GM18505 (cell line): ENCODE data around the gene FGR.
"Not testable (repeated sequence)": the region's sequence is repeated elsewhere in the genome, so short reads cannot be mapped to it uniquely, and the experiment has no call there.

Experiments
- ATAC-seq: cut with Tn5 transposase; IDR thresholded peaks from one replicate; pipeline ENCODE4 v1.9.1; 2021; ENCODE audit not compliant: unreplicated experiment
- POLR2A ChIP-seq: IDR thresholded peaks from 4 replicates; pipeline ENCODE4 v1.6.1; 2011; ENCODE audit warnings: borderline replicate concordance; ENCODE audit not compliant: insufficient read depth, insufficient read length; ENCODE audit errors: extremely low read depth

FGR gene

DNA sequence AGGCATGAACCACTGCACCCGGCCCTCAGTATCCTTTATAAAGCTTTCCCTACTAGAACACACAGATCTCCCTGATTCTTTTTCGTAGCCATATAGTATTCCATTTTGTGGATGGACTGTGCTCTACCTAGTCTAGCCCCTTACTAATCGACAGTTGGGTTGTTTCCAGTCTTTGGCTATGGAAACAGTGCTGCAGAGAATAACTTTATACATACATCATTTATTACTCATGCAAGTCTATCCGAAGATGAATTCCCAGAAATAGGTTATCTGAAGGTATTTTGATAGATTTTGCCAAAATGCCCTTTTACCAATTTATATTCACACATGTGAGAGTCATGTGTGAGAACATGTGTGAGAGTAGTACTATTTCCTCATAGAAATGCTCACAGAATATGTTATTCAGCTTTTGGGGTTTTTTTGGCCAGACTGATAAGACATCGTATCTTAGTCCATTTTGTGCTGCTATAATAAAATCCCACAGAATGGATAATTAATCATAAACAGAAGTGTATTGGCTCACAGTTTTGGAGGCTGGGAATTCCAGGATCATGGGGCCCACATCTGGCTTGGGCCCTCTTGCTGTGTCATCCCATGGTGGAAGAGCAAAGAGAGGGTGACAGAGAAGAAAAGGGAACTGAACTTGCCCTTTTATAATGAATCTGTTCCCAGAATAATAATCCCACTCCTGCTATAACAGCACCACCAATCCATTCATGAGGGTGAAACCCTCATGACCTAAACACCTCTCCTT lies 17.3 kb upstream of the FGR start:
- no peak for TF ChIP-seq POLR2A
- no peak for ATAC-seq

DNA sequence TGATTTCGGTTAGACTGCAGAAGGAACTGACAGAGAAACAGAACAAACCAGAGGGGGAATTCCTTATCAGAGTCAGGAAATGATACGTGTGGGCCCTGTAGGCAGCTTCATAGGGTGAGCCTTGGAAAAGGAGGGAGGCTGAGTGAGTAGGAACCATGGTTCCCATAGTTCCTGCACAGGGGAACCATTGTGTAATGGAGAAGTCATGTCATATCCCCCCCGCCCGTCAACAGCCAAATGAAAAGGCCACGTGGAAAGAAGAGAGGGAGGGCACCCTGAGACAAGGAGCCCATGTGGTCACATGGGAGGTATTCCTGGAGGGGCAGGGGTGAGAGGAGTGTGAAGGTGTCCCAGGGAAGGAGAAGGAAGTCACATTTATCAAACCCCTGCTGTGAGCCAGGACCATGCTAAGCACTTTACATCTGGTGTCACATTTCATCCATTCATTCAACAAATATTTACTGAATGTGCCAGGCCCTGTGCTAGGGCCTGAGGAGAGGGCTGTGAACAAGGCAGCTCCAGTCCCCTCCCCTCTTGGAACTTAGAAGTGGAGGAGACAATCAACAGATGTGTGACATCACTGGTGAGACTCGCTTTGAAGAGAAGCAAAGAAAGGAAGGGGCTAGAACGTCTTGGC lies 15.7 kb upstream of the FGR start:
- no peak for ATAC-seq
- no peak for TF ChIP-seq POLR2A

DNA sequence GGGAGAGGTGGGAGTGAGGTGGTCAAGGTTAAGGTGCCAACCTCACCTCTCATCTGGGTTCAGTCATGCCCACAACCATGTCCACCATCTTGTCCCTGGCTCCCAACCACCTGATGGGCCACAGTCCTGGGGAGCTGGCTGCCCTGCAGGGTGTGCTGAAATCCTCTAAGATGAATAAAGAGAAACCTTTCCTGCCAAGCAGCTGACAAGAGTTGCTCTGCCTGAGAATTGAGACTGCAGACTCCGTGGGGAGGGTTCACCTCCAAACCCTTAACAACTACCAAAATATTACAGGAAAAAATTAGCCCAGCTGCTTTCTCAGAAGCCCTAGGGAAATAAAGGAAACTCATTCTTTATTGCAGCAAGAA lies 15.2 kb upstream of the FGR start:
- no peak for ATAC-seq
- TF ChIP-seq POLR2A, result no peak

DNA sequence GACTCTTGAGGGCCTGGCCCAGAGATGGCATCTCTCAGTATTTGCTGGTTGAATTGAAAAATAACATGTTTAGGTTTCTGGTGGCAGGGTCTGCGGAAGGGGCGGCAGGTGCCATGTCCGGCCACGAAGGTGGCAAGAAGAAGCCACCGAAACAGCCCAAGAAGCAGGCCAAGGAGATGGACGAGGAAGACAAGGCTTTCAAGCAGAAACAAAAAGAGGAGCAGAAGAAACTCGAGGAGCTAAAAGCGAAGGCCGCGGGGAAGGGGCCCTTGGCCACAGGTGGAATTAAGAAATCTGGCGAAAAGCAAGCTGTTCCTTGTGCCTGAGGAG lies 14.3 kb upstream of the FGR start:
- no peak for ATAC-seq

DNA sequence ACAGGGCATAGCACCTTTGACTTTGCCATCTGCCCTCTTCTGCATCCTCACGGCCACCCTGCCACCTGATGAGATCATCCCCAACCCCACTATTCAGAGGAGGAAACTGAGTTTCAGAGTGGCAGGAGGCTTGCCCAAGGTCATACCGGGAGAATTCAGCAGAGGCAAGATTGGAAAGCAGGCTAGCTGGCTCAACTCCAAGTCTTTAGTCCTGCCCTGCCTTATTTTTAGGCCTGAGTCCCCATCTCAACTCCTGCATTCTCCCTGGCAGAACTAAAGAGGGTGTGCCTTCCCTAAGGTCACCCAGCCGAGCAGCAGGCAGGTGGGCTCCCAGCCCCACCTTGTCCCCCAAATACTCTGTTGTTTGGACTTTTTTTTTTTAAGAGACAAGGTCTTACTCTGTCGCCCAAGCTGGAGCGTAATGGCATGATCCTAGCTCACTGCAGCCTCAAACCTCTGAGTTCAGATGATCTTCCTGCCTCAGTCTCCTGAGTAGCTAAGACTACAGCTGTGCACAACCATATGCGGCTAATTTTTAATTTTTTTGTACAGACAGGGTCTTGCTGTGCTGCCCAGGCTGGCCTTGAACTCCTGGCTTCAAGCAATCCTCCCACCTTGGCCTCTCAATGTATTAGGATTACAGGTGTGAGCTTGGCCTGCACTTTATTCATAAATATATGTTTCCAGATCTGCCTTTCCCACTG lies 13.8 kb upstream of the FGR start:
- no peak for TF ChIP-seq POLR2A
- no peak for ATAC-seq

More for the DNA sequence above, 14.3 kb upstream of the FGR start:
- no peak for TF ChIP-seq POLR2A

DNA sequence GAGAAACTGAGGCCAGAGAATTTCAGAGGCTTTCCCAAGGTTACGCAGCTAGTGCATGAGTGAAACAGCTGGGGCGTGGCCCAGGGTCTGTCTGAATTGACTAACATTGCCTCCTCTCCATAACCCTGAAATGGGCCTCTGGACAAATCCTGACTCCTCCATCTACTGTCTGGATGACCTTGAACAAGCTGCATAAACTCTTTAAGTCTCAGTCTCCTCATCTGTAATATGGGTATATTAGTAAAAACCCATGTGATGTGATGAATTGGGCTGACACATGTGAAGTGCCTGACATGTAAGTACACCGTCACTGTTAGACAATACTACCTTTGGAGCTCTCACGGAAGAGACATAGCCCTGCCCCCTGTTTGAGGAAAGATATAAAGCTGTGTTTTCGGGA lies 12.3 kb upstream of the FGR start:
- no peak for ATAC-seq

DNA sequence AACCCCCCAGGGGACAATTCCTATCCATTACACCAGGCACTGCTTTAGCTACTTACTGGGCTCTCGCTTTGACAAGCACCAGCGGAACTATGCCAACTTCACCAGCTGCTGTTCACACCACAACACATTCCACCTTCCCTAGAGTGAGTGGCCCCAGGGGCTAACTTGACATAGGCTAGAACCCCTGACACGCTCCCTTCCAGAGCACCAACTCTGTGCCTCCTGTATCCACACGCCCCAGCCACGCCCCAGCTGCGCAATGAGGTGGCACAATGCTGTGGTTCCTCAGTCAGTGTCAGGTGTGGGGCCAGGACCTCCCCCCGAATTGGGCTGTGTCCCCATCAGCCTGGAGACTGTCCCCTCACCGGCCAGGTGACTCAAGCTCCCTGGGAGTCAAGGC lies 11.7 kb upstream of the FGR start:
- no peak for ATAC-seq
- TF ChIP-seq POLR2A, result no peak

More for the DNA sequence above, 12.3 kb upstream of the FGR start:
- TF ChIP-seq POLR2A, result no peak

DNA sequence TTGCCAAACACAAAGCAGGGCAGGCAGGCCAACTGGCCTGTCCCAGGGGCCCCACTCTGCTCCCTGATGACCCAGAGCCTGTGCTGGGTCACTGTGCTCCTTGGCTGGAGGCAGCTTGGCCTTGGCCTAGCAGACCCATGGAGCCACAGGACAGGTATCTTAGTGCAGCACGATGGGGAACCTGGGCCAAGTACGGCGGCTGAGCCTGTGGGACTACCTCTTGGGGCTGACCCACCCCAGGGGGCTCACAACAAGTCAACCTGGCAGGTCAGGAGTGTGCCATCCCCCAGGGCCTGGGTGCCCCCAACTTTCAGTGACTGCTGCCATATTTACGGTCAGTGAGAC lies 10.1 kb upstream of the FGR start:
- ATAC-seq, result no peak

DNA sequence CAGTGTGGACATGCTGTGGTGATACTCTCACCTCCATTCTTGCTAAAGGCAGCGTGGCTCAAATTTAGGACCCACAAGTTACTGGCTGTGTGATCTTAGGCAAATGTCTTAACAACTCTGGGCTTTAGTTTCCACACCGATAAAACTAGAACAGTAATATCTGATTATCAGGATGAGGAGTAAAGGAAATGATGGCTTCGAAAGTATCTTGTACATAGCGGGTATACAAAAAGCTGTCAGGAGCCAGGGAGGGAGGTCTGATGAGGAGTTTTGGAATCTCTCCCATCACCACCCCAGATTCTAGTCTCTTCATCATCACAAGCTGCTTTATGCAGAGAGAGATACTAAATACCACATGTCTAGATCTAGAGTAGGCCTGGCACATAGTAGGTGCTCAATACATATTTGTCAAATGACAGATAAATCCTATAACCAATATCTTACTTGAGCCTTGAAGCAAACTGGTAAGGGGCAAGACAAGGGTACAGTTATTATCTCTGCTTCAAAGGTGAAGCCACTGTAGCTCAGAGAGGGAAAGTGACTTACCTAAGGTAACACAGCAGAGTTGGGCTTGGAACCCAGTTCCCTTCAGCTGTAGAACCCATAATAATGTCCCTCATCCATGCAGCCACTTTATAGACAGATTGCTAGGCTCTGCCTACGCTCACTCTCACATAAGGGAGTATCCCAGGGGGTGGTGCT lies 9.5 kb upstream of the FGR start:
- no peak for TF ChIP-seq POLR2A
- ATAC-seq, result no peak

More for the DNA sequence above, 10.1 kb upstream of the FGR start:
- TF ChIP-seq POLR2A, result no peak

DNA sequence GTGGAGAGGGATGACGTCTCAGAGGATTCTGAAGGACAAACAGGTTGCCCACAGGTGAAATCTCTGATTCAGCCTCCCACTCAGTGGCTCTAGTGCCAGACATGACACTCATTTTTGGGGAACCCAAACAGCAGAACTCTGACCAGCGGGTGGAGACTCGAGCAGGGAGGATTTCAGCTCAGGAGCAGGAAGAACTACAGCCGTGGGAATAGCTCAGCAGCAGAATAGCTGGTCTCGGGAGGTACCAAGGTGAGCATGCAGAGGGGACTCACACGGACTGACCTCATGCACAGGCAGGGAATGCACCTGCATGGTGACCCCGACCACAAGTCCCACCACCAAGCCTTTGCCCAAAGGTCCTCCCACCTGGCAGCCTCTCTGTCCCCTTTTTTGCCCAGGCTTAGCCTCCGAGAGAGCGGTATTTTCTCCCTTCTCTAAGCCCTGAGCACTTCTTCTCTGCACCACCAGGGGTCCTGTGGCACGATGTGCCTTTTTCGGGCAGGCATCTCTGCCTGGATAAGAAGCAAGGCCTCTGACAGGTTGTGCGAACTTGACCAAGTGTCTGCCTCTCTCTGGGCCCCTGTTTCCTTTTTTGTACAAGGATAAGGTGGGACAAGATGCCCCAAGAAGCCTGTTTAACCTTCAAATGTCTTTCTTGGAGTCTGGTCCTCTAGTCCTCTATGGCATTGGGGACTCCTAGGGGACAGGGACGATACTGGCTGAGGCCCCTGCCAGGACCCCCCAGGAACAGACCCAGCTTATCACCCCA lies 8.8 kb upstream of the FGR start:
- no peak for TF ChIP-seq POLR2A
- ATAC-seq, result no peak

DNA sequence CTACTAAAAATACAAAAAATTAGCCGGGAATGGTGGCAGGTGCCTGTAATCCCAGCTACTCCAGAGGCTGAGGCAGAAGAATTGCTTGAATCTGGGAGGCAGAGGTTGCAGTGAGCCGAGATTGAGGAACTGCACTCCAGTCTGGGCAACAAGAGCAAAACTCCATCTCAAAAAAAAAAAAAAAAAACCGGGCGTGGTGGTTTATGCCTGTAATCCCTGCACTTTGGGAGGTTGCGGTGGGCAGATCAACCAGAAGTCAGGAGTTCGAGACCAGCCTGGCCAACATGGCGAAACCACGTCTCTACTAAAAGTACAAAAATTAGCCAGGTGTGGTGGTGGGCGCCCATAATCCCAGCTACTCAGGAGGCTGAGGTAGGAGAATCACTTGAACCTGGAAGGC lies 5.5 kb upstream of the FGR start:
- ATAC-seq, result not testable (repeated sequence)

DNA sequence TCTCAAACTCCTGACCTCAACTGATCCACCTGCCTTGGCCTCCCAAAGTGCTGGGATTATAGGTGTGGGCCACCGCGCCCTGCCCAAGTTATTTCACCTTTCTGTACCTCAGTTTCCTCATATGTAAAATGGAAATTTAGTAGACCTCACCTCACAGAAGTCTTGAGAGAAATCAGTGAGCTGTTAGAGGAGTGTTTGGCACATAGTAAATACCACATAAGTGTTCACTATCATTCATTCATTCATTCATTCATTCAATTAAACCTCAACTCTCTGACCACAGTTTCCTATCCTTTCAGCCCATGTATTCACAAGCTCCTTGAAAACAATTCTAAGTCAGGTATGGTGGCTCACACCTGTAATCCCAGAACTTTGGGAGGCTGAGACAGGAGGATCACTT lies 3.8 kb upstream of the FGR start:
- TF ChIP-seq POLR2A, result no peak
- ATAC-seq, result no peak
